Measurements from ENCODE around the gene IFI27L2.

GRCh38 chr14:94138251-94138650 is 8.8 kb upstream of the IFI27L2 start:
- TF ChIP-seq, protein P1, sequence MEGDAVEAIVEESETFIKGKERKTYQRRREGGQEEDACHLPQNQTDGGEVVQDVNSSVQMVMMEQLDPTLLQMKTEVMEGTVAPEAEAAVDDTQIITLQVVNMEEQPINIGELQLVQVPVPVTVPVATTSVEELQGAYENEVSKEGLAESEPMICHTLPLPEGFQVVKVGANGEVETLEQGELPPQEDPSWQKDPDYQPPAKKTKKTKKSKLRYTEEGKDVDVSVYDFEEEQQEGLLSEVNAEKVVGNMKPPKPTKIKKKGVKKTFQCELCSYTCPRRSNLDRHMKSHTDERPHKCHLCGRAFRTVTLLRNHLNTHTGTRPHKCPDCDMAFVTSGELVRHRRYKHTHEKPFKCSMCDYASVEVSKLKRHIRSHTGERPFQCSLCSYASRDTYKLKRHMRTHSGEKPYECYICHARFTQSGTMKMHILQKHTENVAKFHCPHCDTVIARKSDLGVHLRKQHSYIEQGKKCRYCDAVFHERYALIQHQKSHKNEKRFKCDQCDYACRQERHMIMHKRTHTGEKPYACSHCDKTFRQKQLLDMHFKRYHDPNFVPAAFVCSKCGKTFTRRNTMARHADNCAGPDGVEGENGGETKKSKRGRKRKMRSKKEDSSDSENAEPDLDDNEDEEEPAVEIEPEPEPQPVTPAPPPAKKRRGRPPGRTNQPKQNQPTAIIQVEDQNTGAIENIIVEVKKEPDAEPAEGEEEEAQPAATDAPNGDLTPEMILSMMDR (IDR thresholded peaks at IDR 0.05; ENCODE audit: low read depth, low read length, missing input control), result no peak
- TF ChIP-seq, protein P2, sequence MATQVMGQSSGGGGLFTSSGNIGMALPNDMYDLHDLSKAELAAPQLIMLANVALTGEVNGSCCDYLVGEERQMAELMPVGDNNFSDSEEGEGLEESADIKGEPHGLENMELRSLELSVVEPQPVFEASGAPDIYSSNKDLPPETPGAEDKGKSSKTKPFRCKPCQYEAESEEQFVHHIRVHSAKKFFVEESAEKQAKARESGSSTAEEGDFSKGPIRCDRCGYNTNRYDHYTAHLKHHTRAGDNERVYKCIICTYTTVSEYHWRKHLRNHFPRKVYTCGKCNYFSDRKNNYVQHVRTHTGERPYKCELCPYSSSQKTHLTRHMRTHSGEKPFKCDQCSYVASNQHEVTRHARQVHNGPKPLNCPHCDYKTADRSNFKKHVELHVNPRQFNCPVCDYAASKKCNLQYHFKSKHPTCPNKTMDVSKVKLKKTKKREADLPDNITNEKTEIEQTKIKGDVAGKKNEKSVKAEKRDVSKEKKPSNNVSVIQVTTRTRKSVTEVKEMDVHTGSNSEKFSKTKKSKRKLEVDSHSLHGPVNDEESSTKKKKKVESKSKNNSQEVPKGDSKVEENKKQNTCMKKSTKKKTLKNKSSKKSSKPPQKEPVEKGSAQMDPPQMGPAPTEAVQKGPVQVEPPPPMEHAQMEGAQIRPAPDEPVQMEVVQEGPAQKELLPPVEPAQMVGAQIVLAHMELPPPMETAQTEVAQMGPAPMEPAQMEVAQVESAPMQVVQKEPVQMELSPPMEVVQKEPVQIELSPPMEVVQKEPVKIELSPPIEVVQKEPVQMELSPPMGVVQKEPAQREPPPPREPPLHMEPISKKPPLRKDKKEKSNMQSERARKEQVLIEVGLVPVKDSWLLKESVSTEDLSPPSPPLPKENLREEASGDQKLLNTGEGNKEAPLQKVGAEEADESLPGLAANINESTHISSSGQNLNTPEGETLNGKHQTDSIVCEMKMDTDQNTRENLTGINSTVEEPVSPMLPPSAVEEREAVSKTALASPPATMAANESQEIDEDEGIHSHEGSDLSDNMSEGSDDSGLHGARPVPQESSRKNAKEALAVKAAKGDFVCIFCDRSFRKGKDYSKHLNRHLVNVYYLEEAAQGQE (IDR thresholded peaks at IDR 0.05), result no peak
- TF ChIP-seq, protein P3, sequence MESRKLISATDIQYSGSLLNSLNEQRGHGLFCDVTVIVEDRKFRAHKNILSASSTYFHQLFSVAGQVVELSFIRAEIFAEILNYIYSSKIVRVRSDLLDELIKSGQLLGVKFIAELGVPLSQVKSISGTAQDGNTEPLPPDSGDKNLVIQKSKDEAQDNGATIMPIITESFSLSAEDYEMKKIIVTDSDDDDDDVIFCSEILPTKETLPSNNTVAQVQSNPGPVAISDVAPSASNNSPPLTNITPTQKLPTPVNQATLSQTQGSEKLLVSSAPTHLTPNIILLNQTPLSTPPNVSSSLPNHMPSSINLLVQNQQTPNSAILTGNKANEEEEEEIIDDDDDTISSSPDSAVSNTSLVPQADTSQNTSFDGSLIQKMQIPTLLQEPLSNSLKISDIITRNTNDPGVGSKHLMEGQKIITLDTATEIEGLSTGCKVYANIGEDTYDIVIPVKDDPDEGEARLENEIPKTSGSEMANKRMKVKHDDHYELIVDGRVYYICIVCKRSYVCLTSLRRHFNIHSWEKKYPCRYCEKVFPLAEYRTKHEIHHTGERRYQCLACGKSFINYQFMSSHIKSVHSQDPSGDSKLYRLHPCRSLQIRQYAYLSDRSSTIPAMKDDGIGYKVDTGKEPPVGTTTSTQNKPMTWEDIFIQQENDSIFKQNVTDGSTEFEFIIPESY (IDR thresholded peaks at IDR 0.05), result no peak
- no peak for TF ChIP-seq RXRA (IDR thresholded peaks at IDR 0.05)
- TF ChIP-seq TAF1 (conservative IDR thresholded peaks at IDR 0.05), result no peak
- TF ChIP-seq, protein P4, sequence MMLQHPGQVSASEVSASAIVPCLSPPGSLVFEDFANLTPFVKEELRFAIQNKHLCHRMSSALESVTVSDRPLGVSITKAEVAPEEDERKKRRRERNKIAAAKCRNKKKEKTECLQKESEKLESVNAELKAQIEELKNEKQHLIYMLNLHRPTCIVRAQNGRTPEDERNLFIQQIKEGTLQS (IDR thresholded peaks at IDR 0.05), result no peak
- no peak for TF ChIP-seq YY1 (IDR thresholded peaks at IDR 0.05)
- no peak for TF ChIP-seq EGR1 (IDR thresholded peaks at IDR 0.05; ENCODE audit: low read depth in 2 of 2)
- no peak for TF ChIP-seq RAD21 (IDR thresholded peaks at IDR 0.05)
- TF ChIP-seq SP1 (IDR thresholded peaks at IDR 0.05), result no peak
- no peak for TF ChIP-seq NR2F2 (IDR thresholded peaks at IDR 0.05)
- TF ChIP-seq GABPA (IDR thresholded peaks at IDR 0.05 in 1 of 2, conservative IDR thresholded peaks at IDR 0.05 in 1 of 2), result no peak
- TF ChIP-seq, protein P5, sequence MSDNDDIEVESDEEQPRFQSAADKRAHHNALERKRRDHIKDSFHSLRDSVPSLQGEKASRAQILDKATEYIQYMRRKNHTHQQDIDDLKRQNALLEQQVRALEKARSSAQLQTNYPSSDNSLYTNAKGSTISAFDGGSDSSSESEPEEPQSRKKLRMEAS (IDR thresholded peaks at IDR 0.05), result no peak
